ENCODE results near the gene KRTAP5-1. TPM values are rescaled to one million over a fixed set of nuclear protein-coding genes. Genes with fewer than 3 reads are reported as not detected.

The KRTAP5-1 gene
- total RNA-seq, 1 experiment from 2014 or later: not detected

GRCh38 chr11:1557904-1558774 is 26.9 kb downstream of the KRTAP5-1 start:
- ChIA-PET CTCF (interaction anchor here (0.9 to 1.0 kb wide), 2 partner anchors 11 to 16 kb away, joined by 3 to 4 read pairs; no protein-coding TSS in a partner anchor), POLR2A (no interaction called here)
- H3K27me3 Mint-ChIP-seq (ENCODE audit: insufficient read depth, unreplicated experiment): no peaks in the 10 kb centered on the region
- TF ChIP-seq CTCF (IDR thresholded peaks at IDR 0.05; ENCODE audit: insufficient read depth in 1 of 2, low read depth in 1 of 2, low read length in 1 of 2, severe bottlenecking in 1 of 2, unreplicated experiment in 1 of 2): no peak
- H3K36me3 ChIP-seq (ENCODE audit: control insufficient read depth, insufficient read depth, low read length): no peaks in the 10 kb centered on the region
- H3K4me1 Mint-ChIP-seq (ENCODE audit: low read depth, unreplicated experiment): peaks cover 8% of the 10 kb centered on the region
- no peak for DNase-seq
- H3K4me1 ChIP-seq: peaks cover 13% of the 10 kb centered on the region
- no peak overlapping the region for H3K4me3 Mint-ChIP-seq (ENCODE audit: unreplicated experiment)
- intact Hi-C loops (cut with micrococcal nuclease; ENCODE audit: unreplicated experiment): no loop called here
- H3K27ac Mint-ChIP-seq (ENCODE audit: unreplicated experiment): no peak overlapping the region
- H3K9me3 Mint-ChIP-seq (ENCODE audit: unreplicated experiment): no peaks in the 10 kb centered on the region
- no peaks in the 10 kb centered on the region for H3K27me3 ChIP-seq (replicated peaks; ENCODE audit: control insufficient read depth, insufficient read depth, low read length)
- no peak overlapping the region for H3K4me3 ChIP-seq (ENCODE audit: low read depth, low read length)
- no peaks in the 10 kb centered on the region for H3K9me3 ChIP-seq
- BruUV-seq (replicated peaks): no TSS peak
- peaks cover 5% of the 10 kb centered on the region for H3K36me3 Mint-ChIP-seq (ENCODE audit: insufficient read depth, unreplicated experiment)

GRCh38 chr11:1557051-1557884 is 27.8 kb downstream of the KRTAP5-1 start:
- intact Hi-C loops (cut with micrococcal nuclease; ENCODE audit: unreplicated experiment): no loop called here
- ChIA-PET POLR2A (no interaction called here), CTCF (interaction anchor here (1.0 kb wide), 1 partner anchor 10 kb away, joined by 3 read pairs; no protein-coding TSS in a partner anchor)
- Histone ChIP-seq H3K9me3 (no peaks in the 10 kb centered on the region), H3K27me3 (replicated peaks; ENCODE audit: control insufficient read depth, insufficient read depth, low read length) (no peaks in the 10 kb centered on the region), H3K36me3 (ENCODE audit: control insufficient read depth, insufficient read depth, low read length) (no peaks in the 10 kb centered on the region), H3K4me1 (peaks cover 13% of the 10 kb centered on the region), H3K4me3 (ENCODE audit: low read depth, low read length) (no peak overlapping the region)
- Mint-ChIP-seq H3K4me3 (ENCODE audit: unreplicated experiment) (no peak overlapping the region), H3K27me3 (ENCODE audit: insufficient read depth, unreplicated experiment) (no peaks in the 10 kb centered on the region), H3K4me1 (ENCODE audit: low read depth, unreplicated experiment) (peaks cover 8% of the 10 kb centered on the region), H3K27ac (ENCODE audit: unreplicated experiment) (no peak overlapping the region), H3K36me3 (ENCODE audit: insufficient read depth, unreplicated experiment) (peaks cover 5% of the 10 kb centered on the region), H3K9me3 (ENCODE audit: unreplicated experiment) (no peaks in the 10 kb centered on the region)
- no TSS peak for BruUV-seq (replicated peaks)
- no peak for DNase-seq
- TF ChIP-seq CTCF (IDR thresholded peaks at IDR 0.05; ENCODE audit: insufficient read depth in 1 of 2, low read depth in 1 of 2, low read length in 1 of 2, severe bottlenecking in 1 of 2, unreplicated experiment in 1 of 2): no peak

- no TSS peak for BruUV-seq (replicated peaks)
- no peak for TF ChIP-seq CTCF (IDR thresholded peaks at IDR 0.05; ENCODE audit: insufficient read depth in 1 of 2, low read depth in 1 of 2, low read length in 1 of 2, severe bottlenecking in 1 of 2, unreplicated experiment in 1 of 2)
- H3K27me3 ChIP-seq (replicated peaks; ENCODE audit: control insufficient read depth, insufficient read depth, low read length): no peaks in the 10 kb centered on the region
- no peaks in the 10 kb centered on the region for H3K27me3 Mint-ChIP-seq (ENCODE audit: insufficient read depth, unreplicated experiment)
- intact Hi-C loops (cut with micrococcal nuclease; ENCODE audit: unreplicated experiment): no loop called here
- H3K4me3 Mint-ChIP-seq (ENCODE audit: unreplicated experiment): no peak overlapping the region
- no peak overlapping the region for H3K27ac Mint-ChIP-seq (ENCODE audit: unreplicated experiment)
- POLR2A ChIA-PET: no interaction called here
- peaks cover 13% of the 10 kb centered on the region for H3K4me1 ChIP-seq
- CTCF ChIA-PET: interaction anchor here (0.6 to 1.5 kb wide), 3 partner anchors 10 to 19 kb away, joined by 5 to 7 read pairs (median 6); no protein-coding TSS in a partner anchor
- H3K36me3 Mint-ChIP-seq (ENCODE audit: insufficient read depth, unreplicated experiment): peaks cover 5% of the 10 kb centered on the region
- DNase-seq: no peak
- H3K9me3 ChIP-seq: no peaks in the 10 kb centered on the region
- H3K36me3 ChIP-seq (ENCODE audit: control insufficient read depth, insufficient read depth, low read length): no peaks in the 10 kb centered on the region
- H3K4me3 ChIP-seq (ENCODE audit: low read depth, low read length): no peak overlapping the region
- no peaks in the 10 kb centered on the region for H3K9me3 Mint-ChIP-seq (ENCODE audit: unreplicated experiment)
- peaks cover 8% of the 10 kb centered on the region for H3K4me1 Mint-ChIP-seq (ENCODE audit: low read depth, unreplicated experiment)
Observed at GRCh38 chr11:1556278-1556902, 28.7 kb downstream of the KRTAP5-1 start.

Measured in Caco-2 (cell line).